ENCODE results near the gene CYP3A7.

DNA sequence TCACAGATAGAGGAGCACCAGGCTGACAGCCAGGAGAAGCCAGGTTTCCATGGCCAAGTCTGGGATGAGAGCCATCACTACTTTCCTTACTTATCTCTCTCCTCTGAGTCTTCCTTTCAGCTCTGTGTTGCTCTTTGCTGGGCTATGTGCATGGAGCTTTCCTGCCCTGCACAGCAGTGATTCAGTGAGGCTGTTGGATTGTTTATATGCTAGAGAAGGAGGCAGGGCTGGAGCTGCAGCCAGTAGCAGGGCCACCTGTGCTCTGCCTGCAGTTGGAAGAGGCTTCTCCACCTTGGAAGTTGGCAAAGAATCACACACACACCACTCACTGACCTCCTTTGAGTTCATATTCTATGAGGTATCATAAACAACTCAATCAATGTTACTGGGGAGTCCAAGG lies 49.0 kb upstream of the CYP3A7 start, which contains the start of gene CYP3A4:
- TF ChIP-seq, protein P1, sequence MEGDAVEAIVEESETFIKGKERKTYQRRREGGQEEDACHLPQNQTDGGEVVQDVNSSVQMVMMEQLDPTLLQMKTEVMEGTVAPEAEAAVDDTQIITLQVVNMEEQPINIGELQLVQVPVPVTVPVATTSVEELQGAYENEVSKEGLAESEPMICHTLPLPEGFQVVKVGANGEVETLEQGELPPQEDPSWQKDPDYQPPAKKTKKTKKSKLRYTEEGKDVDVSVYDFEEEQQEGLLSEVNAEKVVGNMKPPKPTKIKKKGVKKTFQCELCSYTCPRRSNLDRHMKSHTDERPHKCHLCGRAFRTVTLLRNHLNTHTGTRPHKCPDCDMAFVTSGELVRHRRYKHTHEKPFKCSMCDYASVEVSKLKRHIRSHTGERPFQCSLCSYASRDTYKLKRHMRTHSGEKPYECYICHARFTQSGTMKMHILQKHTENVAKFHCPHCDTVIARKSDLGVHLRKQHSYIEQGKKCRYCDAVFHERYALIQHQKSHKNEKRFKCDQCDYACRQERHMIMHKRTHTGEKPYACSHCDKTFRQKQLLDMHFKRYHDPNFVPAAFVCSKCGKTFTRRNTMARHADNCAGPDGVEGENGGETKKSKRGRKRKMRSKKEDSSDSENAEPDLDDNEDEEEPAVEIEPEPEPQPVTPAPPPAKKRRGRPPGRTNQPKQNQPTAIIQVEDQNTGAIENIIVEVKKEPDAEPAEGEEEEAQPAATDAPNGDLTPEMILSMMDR (conservative IDR thresholded peaks at IDR 0.05; ENCODE audit: low read depth, low read length), result no peak
- TF ChIP-seq EZH2 (IDR thresholded peaks at IDR 0.05; ENCODE audit: low read length, unreplicated experiment), result no peak
- no peak for TF ChIP-seq EZH2phosphoT487 (IDR thresholded peaks at IDR 0.05; ENCODE audit: borderline replicate concordance, low read length)

Data from PC-3 (cell line).